Esophagus squamous epithelium (tissue), 5 donors: ENCODE measurements around the gene CXCR3. TPM values are rescaled to one million over a fixed set of nuclear protein-coding genes. Genes with fewer than 3 reads are reported as not detected.
A peak's percentile ranks its signal among the peaks of the same experiment; 100 is the strongest.

Experiments
- DNase-seq: peaks from one replicate; lab custom pipeline; 2025; lab: John Stamatoyannopoulos, UW
- H3K27ac ChIP-seq, 4 donors: fragments of 200-600 bp; sonication (generic); one replicate each; pipeline ENCODE4 v1.5.1; 2016 to 2019; ENCODE audit warnings: mild to moderate bottlenecking in 1 of 4
- H3K27me3 ChIP-seq, 4 donors: fragments of 200-600 bp; sonication (generic); 1 replicate in 3 of 4; 2 replicates in 1 of 4; pipeline versions ENCODE4 v1.5.1 to v1.6.0; 2017 to 2021; ENCODE audit warnings: antibody characterized with exemption in 1 of 4
- H3K36me3 ChIP-seq, 3 donors: fragments of 200-600 bp; sonication (generic); one replicate each; pipeline ENCODE4 v1.5.1; 2016 to 2019
- H3K4me1 ChIP-seq, 3 donors: fragments of 200-600 bp; sonication (generic); one replicate each; pipeline ENCODE4 v1.5.1; 2017 to 2019
- H3K4me3 ChIP-seq, 4 donors: fragments of 200-600 bp; sonication (generic); 1 replicate in 3 of 4; 2 replicates in 1 of 4; pipeline ENCODE4 v1.5.1; 2016 to 2019; ENCODE audit warnings: mild to moderate bottlenecking in 2 of 4, moderate library complexity in 1 of 4
- H3K9me3 ChIP-seq, 3 donors: fragments of 200-600 bp; sonication (generic); one replicate each; pipeline ENCODE4 v1.5.1; 2016 to 2019
- CTCF ChIP-seq, 6 experiments: fragments of 450-650 bp in 4 of 6; fragments of 200-600 bp in 2 of 6; sonication (generic) in 2 of 6; IDR thresholded peaks; one replicate each; pipeline ENCODE4 v1.5.1; 2016 to 2019; ENCODE audit warnings: antibody characterized with exemption in 6 of 6, mild to moderate bottlenecking in 4 of 6, moderate library complexity in 4 of 6
- POLR2A ChIP-seq, 4 donors: fragments of 450-650 bp; IDR thresholded peaks; one replicate each; pipeline ENCODE4 v1.6.1; 2017; ENCODE audit warnings: antibody characterized with exemption in 4 of 4, mild to moderate bottlenecking in 4 of 4, moderate library complexity in 3 of 4
- WGBS, 2 donors: methylation state at CpG; one replicate each; pipeline ENCODE4 v1.1.5; 2018; 5-methylcytosine and 5-hydroxymethylcytosine counted together
- intact Hi-C: fragments of 100-400 bp; cut with DNase I; formaldehyde crosslinking; loops from one replicate; pipeline ENCODE4 v1.15.0; 2022
- total RNA-seq, 4 donors: library from RNA; depleted of rRNA; stranded (reverse); fragments of >200 nt; gene quantifications; one replicate each; pipeline ENCODE4 v1.1.0, GENCODE V29; 2016
- donor health status: DM: yes; HTN: yes; CAD: no.

Gene CXCR3
- total RNA-seq, 4 donors from 2014 or later, result 1.3 TPM; not detected in 3

- Histone ChIP-seq H3K4me3 (no peak overlapping the region), H3K36me3 (peaks cover 0 to 12% (median 0%) of the 10 kb centered on the region in 3 donors), H3K9me3 (no peaks in the 10 kb centered on the region), H3K27ac (peak overlapping the region in 1 of 4 donors; percentile 3), H3K27me3 (no peaks in the 10 kb centered on the region), H3K4me1 (peaks cover 0 to 24% (median 12%) of the 10 kb centered on the region in 3 donors)
- TF ChIP-seq CTCF (IDR thresholded peaks at IDR 0.05), result no peak
- no peak for TF ChIP-seq POLR2A (IDR thresholded peaks at IDR 0.05)
- intact Hi-C loops, result no loop called here
- no peak for DNase-seq
- WGBS, 2 donors, result 85% methylated on average over 3 of the region's 3 CpGs; no CpG with 5 or more reads in 1 of the 2 donors
Measured at GRCh38 chrX:71618787-71619186, 476 bp upstream of the CXCR3 start.

GRCh38 chrX:71617742-71618141, 569 bp downstream of the CXCR3 start:
- intact Hi-C loops, result no loop called here
- TF ChIP-seq CTCF (IDR thresholded peaks at IDR 0.05), result no peak
- no peak for TF ChIP-seq POLR2A (IDR thresholded peaks at IDR 0.05)
- no peaks in the 10 kb centered on the region for H3K27me3 ChIP-seq
- peak overlapping the region in 1 of 4 donors; percentile 11 for H3K4me3 ChIP-seq
- no peak overlapping the region for H3K27ac ChIP-seq
- WGBS, 2 donors, result 65 to 77% methylated on average over 2 to 7 of the region's 8 CpGs
- H3K9me3 ChIP-seq, result no peaks in the 10 kb centered on the region
- H3K36me3 ChIP-seq, result peaks cover 0 to 22% (median 0%) of the 10 kb centered on the region in 3 donors
- DNase-seq, result no peak
- H3K4me1 ChIP-seq, result peaks cover 0 to 14% (median 7%) of the 10 kb centered on the region in 3 donors

GRCh38 chrX:71616672-71617529, 1.4 kb downstream of the CXCR3 start:
- Histone ChIP-seq H3K9me3 (no peaks in the 10 kb centered on the region), H3K36me3 (peaks cover 0 to 30% (median 0%) of the 10 kb centered on the region in 3 donors), H3K4me3 (peak overlapping the region in 1 of 4 donors; percentile 11), H3K27me3 (no peaks in the 10 kb centered on the region), H3K27ac (no peak overlapping the region), H3K4me1 (peaks cover 0 to 5% (median 0%) of the 10 kb centered on the region in 3 donors)
- WGBS, 2 donors, result 85% methylated on average over 24 of the region's 43 CpGs; no CpG with 5 or more reads in 1 of the 2 donors
- intact Hi-C loops, result no loop called here
- TF ChIP-seq POLR2A (IDR thresholded peaks at IDR 0.05) (no peak), CTCF (IDR thresholded peaks at IDR 0.05) (peak in 1 of 6 experiments; percentile 7)
- DNase-seq, result no peak

GRCh38 chrX:71615954-71616353, 2.4 kb downstream of the CXCR3 start:
- H3K27me3 ChIP-seq, result no peaks in the 10 kb centered on the region
- H3K27ac ChIP-seq, result no peak overlapping the region
- H3K9me3 ChIP-seq, result no peaks in the 10 kb centered on the region

More at GRCh38 chrX:71615954-71616353, 2.4 kb downstream of the CXCR3 start:
- TF ChIP-seq POLR2A (IDR thresholded peaks at IDR 0.05) (no peak), CTCF (IDR thresholded peaks at IDR 0.05) (no peak)
- intact Hi-C loops, result no loop called here
- Histone ChIP-seq H3K36me3 (peaks cover 2 to 40% (median 7%) of the 10 kb centered on the region in 3 donors), H3K4me3 (no peak overlapping the region), H3K4me1 (no peaks in the 10 kb centered on the region)
- WGBS, 2 donors, result 90% methylated on average over 10 of the region's 10 CpGs; no CpG with 5 or more reads in 1 of the 2 donors
- no peak for DNase-seq
